OCI-LY3 (cell line): ENCODE data around the gene P2RX4.

Source experiments
- H2AFZ ChIP-seq: fragments of 200-600, 300-600 bp; shearing (Covaris generic); 2 replicates; pipeline ENCODE4 v1.6.0; 2014; ENCODE audit warnings: antibody characterized with exemption, low read depth, low read length
- H3K27ac ChIP-seq: fragments of 200-600, 300-600 bp; sonication (generic); 2 replicates; pipeline ENCODE4 v1.5.1; 2014; ENCODE audit warnings: mild to moderate bottlenecking, low read length, moderate library complexity, mixed read lengths
- H3K27me3 ChIP-seq: fragments of 200-600, 300-600 bp; sonication (generic); 2 replicates; pipeline ENCODE4 v1.6.1; 2014; ENCODE audit warnings: low read depth, low read length, mixed read lengths
- H3K36me3 ChIP-seq: fragments of 200-600, 300-600 bp; sonication (generic); replicated peaks from 2 replicates; pipeline ENCODE3; 2014; ENCODE audit warnings: low read depth, low read length, mixed read lengths
- H3K4me1 ChIP-seq: fragments of 300-600, 200-600 bp; sonication (generic); 2 replicates; pipeline ENCODE4 v1.6.1; 2014; ENCODE audit warnings: low read length, mixed read lengths
- H3K4me2 ChIP-seq: fragments of 200-600, 300-600 bp; sonication (generic); 2 replicates; pipeline ENCODE4 v1.6.1; 2014; ENCODE audit warnings: low read length, mixed read lengths
- H3K4me3 ChIP-seq: fragments of 300-600, 200-600 bp; sonication (generic); 2 replicates; pipeline ENCODE4 v1.5.1; 2014; ENCODE audit warnings: antibody characterized with exemption, mild to moderate bottlenecking, low read length, moderate library complexity
- H3K79me2 ChIP-seq: fragments of 300-600, 200-600 bp; shearing (Covaris generic); 2 replicates; pipeline ENCODE4 v1.6.1; 2014; ENCODE audit warnings: mild to moderate bottlenecking, low read length, mixed read lengths
- H3K9ac ChIP-seq: fragments of 300-600, 200-600 bp; shearing (Covaris generic); 2 replicates; pipeline ENCODE4 v1.6.0; 2014; ENCODE audit warnings: mild to moderate bottlenecking, low read length, moderate library complexity
- H3K9me3 ChIP-seq: fragments of 200-600, 300-600 bp; shearing (Covaris generic); 2 replicates; pipeline ENCODE4 v1.6.1; 2014; ENCODE audit warnings: low read length, mixed read lengths; ENCODE audit not compliant: insufficient read depth
- H4K20me1 ChIP-seq: fragments of 200-600, 300-600 bp; sonication (generic); 2 replicates; pipeline ENCODE4 v1.6.1; 2016; ENCODE audit warnings: low read length, mixed read lengths; ENCODE audit not compliant: insufficient read depth
- EZH2phosphoT487 ChIP-seq: fragments of 200-600 bp; shearing (Covaris generic); IDR thresholded peaks from 2 replicates; pipeline ENCODE4 v1.6.1; 2018; ENCODE audit warnings: antibody characterized with exemption, mixed run types, low read depth
- TF ChIP-seq, protein P1 (sequence below): fragments of 200-600, 300-600 bp; sonication (generic); IDR thresholded peaks from 2 replicates; pipeline ENCODE4 v1.5.1; 2014; ENCODE audit warnings: antibody characterized with exemption, low read length, low read depth

P2RX4 gene

DNA sequence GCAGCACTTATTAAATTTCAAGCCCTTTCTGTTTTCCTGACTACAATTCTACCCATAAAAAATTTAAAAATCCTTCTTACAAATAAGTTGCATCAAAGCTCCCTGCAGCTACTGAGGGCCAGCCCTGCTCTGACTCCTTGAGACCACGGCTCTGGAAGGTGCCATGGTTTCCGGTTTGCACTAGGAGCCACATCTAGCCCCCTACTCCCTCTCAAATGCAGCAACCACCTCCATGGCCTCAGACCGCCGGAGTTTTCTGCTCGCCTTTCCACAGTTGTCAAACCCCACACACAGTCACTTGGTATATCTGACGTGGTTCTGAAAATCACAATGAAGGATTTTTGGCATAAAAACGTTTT, 30.1 kb downstream of the P2RX4 start:
- Histone ChIP-seq H3K27me3 (no peaks in the 10 kb centered on the region), H3K4me2 (no peak overlapping the region), H3K27ac (no peak overlapping the region), H3K79me2 (no peaks in the 10 kb centered on the region), H2AFZ (no peak overlapping the region), H3K36me3 (peaks cover 5% of the 10 kb centered on the region), H3K9ac (no peak overlapping the region), H3K4me1 (no peaks in the 10 kb centered on the region), H3K9me3 (no peaks in the 10 kb centered on the region), H4K20me1 (no peaks in the 10 kb centered on the region), H3K4me3 (no peak overlapping the region)
- TF ChIP-seq, protein P1, sequence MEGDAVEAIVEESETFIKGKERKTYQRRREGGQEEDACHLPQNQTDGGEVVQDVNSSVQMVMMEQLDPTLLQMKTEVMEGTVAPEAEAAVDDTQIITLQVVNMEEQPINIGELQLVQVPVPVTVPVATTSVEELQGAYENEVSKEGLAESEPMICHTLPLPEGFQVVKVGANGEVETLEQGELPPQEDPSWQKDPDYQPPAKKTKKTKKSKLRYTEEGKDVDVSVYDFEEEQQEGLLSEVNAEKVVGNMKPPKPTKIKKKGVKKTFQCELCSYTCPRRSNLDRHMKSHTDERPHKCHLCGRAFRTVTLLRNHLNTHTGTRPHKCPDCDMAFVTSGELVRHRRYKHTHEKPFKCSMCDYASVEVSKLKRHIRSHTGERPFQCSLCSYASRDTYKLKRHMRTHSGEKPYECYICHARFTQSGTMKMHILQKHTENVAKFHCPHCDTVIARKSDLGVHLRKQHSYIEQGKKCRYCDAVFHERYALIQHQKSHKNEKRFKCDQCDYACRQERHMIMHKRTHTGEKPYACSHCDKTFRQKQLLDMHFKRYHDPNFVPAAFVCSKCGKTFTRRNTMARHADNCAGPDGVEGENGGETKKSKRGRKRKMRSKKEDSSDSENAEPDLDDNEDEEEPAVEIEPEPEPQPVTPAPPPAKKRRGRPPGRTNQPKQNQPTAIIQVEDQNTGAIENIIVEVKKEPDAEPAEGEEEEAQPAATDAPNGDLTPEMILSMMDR = no peak
- no peak for TF ChIP-seq EZH2phosphoT487

DNA sequence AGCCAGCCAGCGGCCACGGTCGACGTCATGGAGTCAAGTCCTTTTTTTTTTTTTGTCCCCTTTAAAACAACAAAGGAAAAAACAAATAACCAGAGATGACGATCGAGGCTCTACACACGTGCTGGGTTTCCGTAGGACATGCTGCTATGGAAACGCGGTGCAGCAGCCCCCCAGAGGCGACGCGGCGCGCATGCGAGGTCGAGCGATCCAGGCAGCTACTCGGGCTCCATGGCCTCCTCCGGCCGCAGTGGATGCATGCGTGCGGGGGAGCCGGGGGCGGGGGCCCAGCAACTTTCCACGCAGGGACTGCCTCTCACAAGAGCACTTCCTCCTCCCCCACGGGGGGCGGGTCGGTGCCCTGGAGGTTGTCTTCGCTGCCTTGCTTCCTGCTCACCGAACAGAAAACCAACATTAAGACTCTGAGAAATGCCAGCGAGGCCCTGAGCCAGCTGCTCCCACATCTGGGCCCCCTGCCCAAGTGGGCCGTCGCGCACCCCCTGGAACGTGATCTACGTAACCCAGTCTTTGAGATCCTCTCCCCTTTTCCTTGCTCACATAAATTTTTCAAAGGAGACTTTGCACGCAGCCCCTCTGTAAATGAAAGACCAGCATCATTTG, 30.7 kb downstream of the P2RX4 start:
- H3K9me3 ChIP-seq = no peaks in the 10 kb centered on the region
- TF ChIP-seq, protein P1 = no peak
- no peak for TF ChIP-seq EZH2phosphoT487
- H3K4me2 ChIP-seq = no peak overlapping the region
- peaks cover 5% of the 10 kb centered on the region for H3K36me3 ChIP-seq
- no peaks in the 10 kb centered on the region for H3K4me1 ChIP-seq
- H3K4me3 ChIP-seq = no peak overlapping the region
- H3K27me3 ChIP-seq = no peaks in the 10 kb centered on the region
- H3K79me2 ChIP-seq = no peaks in the 10 kb centered on the region
- no peaks in the 10 kb centered on the region for H4K20me1 ChIP-seq
- H3K27ac ChIP-seq = no peak overlapping the region
- H3K9ac ChIP-seq = no peak overlapping the region
- H2AFZ ChIP-seq = no peak overlapping the region

DNA sequence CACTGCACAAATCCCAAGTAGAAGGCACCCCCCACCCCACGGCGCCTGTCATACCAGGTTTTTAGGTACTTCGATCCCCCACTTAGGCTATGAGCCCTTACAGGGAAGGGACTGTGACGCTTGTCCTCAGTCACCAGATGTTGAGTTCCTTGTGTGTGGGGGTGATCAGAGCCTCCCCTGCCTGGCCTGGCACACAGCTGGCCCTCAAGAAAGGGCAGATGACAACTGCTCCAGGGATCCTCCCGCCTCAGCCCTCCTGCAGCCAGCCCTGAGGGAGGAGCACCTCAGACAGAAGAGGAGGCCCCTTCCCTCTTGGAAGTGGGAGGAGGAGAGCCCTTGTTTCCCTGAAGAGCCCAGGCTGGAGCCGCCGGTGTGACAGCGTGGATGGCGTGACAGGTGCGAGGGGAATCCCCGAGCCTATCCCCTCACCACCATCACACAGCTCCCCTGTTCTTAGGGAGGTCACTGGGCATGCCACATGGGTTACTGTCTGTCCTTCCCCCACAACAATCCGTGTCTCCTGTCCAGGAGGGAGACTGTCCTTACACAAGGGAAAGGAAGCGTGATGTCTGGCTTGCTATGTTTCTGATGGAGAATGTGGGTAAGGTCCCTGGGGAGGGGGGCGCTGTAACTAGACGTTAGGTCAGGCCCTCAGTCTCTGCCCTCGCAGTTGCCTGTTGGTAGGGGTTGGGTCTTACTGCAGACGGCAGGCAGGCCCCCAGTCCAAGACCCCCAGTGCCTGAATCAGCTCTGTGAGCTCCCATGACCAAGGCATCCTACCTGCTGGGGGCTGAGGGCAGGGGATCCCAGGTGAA, 31.4 kb downstream of the P2RX4 start:
- H3K4me1 ChIP-seq = no peaks in the 10 kb centered on the region
- no peaks in the 10 kb centered on the region for H4K20me1 ChIP-seq
- H3K9me3 ChIP-seq = no peaks in the 10 kb centered on the region
- no peaks in the 10 kb centered on the region for H3K27me3 ChIP-seq
- H3K4me3 ChIP-seq = no peak overlapping the region
- no peak overlapping the region for H2AFZ ChIP-seq
- no peaks in the 10 kb centered on the region for H3K79me2 ChIP-seq
- peaks cover 5% of the 10 kb centered on the region for H3K36me3 ChIP-seq
- H3K27ac ChIP-seq = no peak overlapping the region
- H3K9ac ChIP-seq = no peak overlapping the region
- TF ChIP-seq EZH2phosphoT487 = no peak
- TF ChIP-seq, protein P1 = no peak
- H3K4me2 ChIP-seq = no peak overlapping the region

DNA sequence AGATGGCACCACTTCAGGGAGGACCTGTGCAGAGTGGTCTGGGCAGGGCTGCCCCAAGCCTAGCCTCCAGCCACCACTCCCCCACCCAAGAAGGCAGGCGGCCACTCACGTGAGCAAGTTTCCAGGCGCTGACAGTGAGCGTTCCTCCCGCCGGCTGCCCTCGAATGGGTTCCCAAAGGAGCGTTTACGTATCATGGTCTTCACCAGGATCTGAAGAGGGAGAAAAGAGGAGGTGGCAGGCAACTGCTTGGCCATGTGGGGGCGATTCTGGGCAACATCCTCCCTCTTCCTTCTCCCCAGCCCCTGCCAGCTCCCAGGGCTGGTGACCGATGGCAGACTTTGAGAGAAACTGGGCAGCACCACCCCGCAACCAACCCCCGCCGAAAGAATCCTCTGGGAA, 35.1 kb downstream of the P2RX4 start:
- no peak for TF ChIP-seq EZH2phosphoT487
- TF ChIP-seq, protein P1 = no peak
- H3K27me3 ChIP-seq = no peaks in the 10 kb centered on the region
- H3K9ac ChIP-seq = no peak overlapping the region
- no peaks in the 10 kb centered on the region for H3K9me3 ChIP-seq
- H3K36me3 ChIP-seq = peaks cover 11% of the 10 kb centered on the region
- no peaks in the 10 kb centered on the region for H4K20me1 ChIP-seq
- H3K79me2 ChIP-seq = no peaks in the 10 kb centered on the region
- no peak overlapping the region for H3K4me2 ChIP-seq
- H3K27ac ChIP-seq = no peak overlapping the region
- H3K4me1 ChIP-seq = no peaks in the 10 kb centered on the region
- no peak overlapping the region for H3K4me3 ChIP-seq
- H2AFZ ChIP-seq = no peak overlapping the region
